Activated CD8-positive, alpha-beta T cell treated with anti-CD3 and anti-CD28 coated beads for 36 hours (primary cell): ENCODE measurements around the gene OR51L1. TPM values are rescaled to one million over a fixed set of nuclear protein-coding genes. Genes with fewer than 3 reads are reported as not detected.

Experiments
- ATAC-seq: fragments of 200-7000 bp; cut with Tn5 transposase; one replicate; pipeline ENCODE4 v1.10.0; 2021; ENCODE audit warnings: mild to moderate bottlenecking, moderate library complexity
- CTCF ChIA-PET: fragments of 350-600 bp; sonication (Branson Sonifier 250); formaldehyde crosslinking; loops from one replicate; lab custom pipeline; 2021; ENCODE audit warnings: antibody characterized with exemption; lab: Charles Lee
- POLR2A ChIA-PET: fragments of 350-600 bp; sonication (Branson Sonifier 250); formaldehyde crosslinking; loops from one replicate; lab custom pipeline; 2021; ENCODE audit warnings: antibody characterized with exemption; lab: Charles Lee
- DNase-seq: peaks from one replicate; pipeline ENCODE4 v3.0.0-alpha.2; 2020
- H3K27ac Mint-ChIP-seq: one replicate; pipeline ENCODE4 v1.8.0; 2021; ENCODE audit warnings: mild to moderate bottlenecking, mixed read lengths
- H3K27me3 Mint-ChIP-seq: one replicate; pipeline ENCODE4 v1.8.0; 2021; ENCODE audit warnings: mixed read lengths
- H3K36me3 Mint-ChIP-seq: one replicate; pipeline ENCODE4 v1.8.0; 2021; ENCODE audit warnings: low read depth, mixed read lengths
- H3K4me1 Mint-ChIP-seq: one replicate; pipeline ENCODE4 v1.8.0; 2021; ENCODE audit warnings: low read depth, mixed read lengths
- H3K4me3 Mint-ChIP-seq: one replicate; pipeline ENCODE4 v1.8.0; 2021; ENCODE audit warnings: mild to moderate bottlenecking, moderate library complexity, mixed read lengths
- H3K9me3 Mint-ChIP-seq: one replicate; pipeline ENCODE4 v1.8.0; 2021; ENCODE audit warnings: mixed read lengths
- intact Hi-C: fragments of 100-400 bp; cut with micrococcal nuclease; formaldehyde crosslinking; loops from one replicate; pipeline ENCODE4 v1.10.0; 2022
- total RNA-seq, 2 experiments: library from RNA; stranded (reverse); gene quantifications; one replicate each; pipeline ENCODE4 v1.2.3, GENCODE V29; 2021
- TF ChIP-seq, protein P1 (sequence below): fragments of 200-600 bp; IDR thresholded peaks from one replicate; pipeline ENCODE4 v1.8.0; 2022; ENCODE audit warnings: antibody characterized with exemption, mild to moderate bottlenecking

Gene OR51L1
- total RNA-seq, 2 experiments from 2014 or later: not detected

DNA sequence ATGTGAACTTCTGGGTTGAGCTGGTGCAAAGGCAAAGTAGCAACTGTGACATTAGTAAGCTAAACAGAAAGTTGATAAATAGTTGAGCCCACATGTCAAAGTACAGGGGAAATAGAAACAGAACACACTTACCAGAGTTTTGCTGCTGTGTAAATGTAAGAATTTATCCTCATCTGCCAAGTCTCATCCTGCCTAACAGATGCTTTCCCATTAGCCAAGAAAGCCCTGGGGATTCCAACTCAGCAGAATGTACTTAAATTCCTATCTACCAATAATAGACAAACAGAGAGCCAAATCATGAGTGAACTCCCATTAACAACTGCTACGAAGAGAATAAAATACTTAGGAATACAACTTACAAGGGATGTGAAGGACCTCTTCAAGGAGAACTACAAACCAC is 31.8 kb upstream of the OR51L1 start:
- H3K4me3 Mint-ChIP-seq: no peak overlapping the region

DNA sequence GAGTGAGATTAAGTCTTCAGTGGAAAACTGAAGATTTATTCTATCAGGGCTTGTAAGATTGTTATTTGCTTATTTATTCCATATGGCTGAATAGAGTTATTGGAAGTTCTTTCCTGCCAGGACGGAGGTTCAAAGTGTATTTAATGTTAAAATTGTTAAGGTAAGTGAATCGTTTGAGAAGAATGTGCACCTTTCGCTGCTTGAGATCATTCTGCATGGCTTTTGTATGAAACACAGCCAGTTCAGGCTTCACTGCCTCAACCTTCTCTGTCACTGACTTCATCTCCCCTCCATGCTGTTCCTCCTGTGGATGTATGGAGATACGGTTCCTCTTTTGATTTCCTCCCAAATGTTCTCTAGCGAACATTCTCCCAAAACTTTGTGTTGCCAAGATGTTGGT is 19.2 kb upstream of the OR51L1 start:
- Mint-ChIP-seq H3K36me3 (no peaks in the 10 kb centered on the region), H3K9me3 (peaks cover 4% of the 10 kb centered on the region), H3K4me3 (no peak overlapping the region), H3K27ac (no peak overlapping the region), H3K4me1 (no peaks in the 10 kb centered on the region), H3K27me3 (no peaks in the 10 kb centered on the region)
- ChIA-PET CTCF (no interaction called here), POLR2A (no interaction called here)
- TF ChIP-seq, protein P1, sequence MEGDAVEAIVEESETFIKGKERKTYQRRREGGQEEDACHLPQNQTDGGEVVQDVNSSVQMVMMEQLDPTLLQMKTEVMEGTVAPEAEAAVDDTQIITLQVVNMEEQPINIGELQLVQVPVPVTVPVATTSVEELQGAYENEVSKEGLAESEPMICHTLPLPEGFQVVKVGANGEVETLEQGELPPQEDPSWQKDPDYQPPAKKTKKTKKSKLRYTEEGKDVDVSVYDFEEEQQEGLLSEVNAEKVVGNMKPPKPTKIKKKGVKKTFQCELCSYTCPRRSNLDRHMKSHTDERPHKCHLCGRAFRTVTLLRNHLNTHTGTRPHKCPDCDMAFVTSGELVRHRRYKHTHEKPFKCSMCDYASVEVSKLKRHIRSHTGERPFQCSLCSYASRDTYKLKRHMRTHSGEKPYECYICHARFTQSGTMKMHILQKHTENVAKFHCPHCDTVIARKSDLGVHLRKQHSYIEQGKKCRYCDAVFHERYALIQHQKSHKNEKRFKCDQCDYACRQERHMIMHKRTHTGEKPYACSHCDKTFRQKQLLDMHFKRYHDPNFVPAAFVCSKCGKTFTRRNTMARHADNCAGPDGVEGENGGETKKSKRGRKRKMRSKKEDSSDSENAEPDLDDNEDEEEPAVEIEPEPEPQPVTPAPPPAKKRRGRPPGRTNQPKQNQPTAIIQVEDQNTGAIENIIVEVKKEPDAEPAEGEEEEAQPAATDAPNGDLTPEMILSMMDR: no peak
- intact Hi-C loops: no loop called here
- DNase-seq (no peak), ATAC-seq (no peak)

More for the DNA sequence above, 31.8 kb upstream of the OR51L1 start:
- Mint-ChIP-seq H3K27me3 (no peaks in the 10 kb centered on the region), H3K36me3 (no peaks in the 10 kb centered on the region), H3K27ac (no peak overlapping the region), H3K4me1 (no peaks in the 10 kb centered on the region), H3K9me3 (no peaks in the 10 kb centered on the region)
- ChIA-PET CTCF (no interaction called here), POLR2A (no interaction called here)
- TF ChIP-seq, protein P1: no peak
- DNase-seq (no peak), ATAC-seq (no peak)
- intact Hi-C loops: no loop called here

DNA sequence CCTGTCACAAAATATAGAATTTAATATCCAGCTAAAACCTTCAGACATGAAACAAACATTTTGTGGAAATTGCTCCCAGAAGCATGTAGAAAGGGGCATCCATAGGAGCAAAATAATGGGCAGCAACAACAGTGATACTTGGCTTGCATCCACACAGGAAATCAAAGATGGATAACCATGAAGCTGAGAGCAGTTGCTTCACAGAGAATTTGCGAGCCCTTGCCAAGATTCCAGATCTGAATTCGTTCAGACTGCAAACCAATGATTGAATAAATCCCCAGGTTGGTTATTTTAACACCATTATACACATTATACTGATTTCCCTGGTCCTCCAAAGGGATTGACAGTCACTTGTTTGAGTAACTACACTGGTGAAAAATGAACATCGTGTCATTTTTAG is 15.6 kb upstream of the OR51L1 start:
- Mint-ChIP-seq H3K36me3 (no peaks in the 10 kb centered on the region), H3K4me3 (no peak overlapping the region), H3K4me1 (no peaks in the 10 kb centered on the region), H3K9me3 (peaks cover 4% of the 10 kb centered on the region), H3K27ac (no peak overlapping the region), H3K27me3 (no peaks in the 10 kb centered on the region)
- no peak for ATAC-seq
- intact Hi-C loops: no loop called here
- ChIA-PET POLR2A (no interaction called here), CTCF (no interaction called here)
- DNase-seq: no peak
- TF ChIP-seq, protein P1: no peak

DNA sequence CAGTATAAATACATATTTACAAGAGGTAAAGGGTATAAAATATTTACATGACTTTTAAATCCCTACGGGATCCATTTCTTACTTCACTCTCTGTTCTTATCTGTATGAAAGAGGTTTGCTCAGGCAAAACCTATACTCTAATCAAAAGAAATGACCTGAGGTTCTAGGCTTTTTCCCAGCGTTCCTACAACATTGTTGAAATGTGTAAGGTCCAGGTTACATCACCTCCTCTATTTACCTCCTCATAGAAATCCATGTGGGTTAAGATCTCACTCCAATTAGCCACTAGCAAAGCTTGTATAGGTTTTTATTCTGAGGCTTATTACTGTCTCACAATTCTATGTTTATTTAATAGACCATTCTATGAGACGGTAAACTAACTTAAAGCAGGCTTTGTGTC is 12.0 kb upstream of the OR51L1 start:
- intact Hi-C loops: no loop called here
- TF ChIP-seq, protein P1: no peak
- Mint-ChIP-seq H3K4me3 (no peak overlapping the region), H3K9me3 (peaks cover 3% of the 10 kb centered on the region), H3K4me1 (no peaks in the 10 kb centered on the region), H3K36me3 (no peaks in the 10 kb centered on the region), H3K27ac (no peak overlapping the region), H3K27me3 (no peaks in the 10 kb centered on the region)
- DNase-seq (no peak), ATAC-seq (no peak)
- CTCF ChIA-PET: no interaction called here
- POLR2A ChIA-PET: no interaction called here

DNA sequence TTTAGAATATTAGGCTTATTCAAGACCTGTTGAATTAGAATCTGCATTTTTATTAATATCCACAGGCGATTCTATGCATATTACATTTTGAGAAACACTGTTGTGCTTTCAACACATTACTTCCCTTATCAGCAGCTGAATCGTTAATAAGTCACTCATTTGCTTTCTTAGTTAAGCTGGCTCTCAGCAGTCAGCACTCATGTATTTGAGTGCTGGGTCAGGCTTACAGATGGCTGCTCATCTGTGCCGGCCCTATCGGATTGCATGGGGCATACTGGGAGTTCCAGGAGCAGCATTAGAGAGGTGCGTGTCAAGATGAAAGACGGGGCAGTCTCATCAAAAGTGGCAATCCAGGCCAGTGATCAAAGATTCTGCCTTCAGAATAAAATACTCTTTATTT is 10.8 kb upstream of the OR51L1 start:
- TF ChIP-seq, protein P1: no peak
- H3K27ac Mint-ChIP-seq: no peak overlapping the region
- CTCF ChIA-PET: no interaction called here
- H3K9me3 Mint-ChIP-seq: no peaks in the 10 kb centered on the region
- no peak overlapping the region for H3K4me3 Mint-ChIP-seq
- ATAC-seq (no peak), DNase-seq (no peak)
- intact Hi-C loops: no loop called here
- no peaks in the 10 kb centered on the region for H3K27me3 Mint-ChIP-seq
- POLR2A ChIA-PET: no interaction called here
- no peaks in the 10 kb centered on the region for H3K4me1 Mint-ChIP-seq
- no peaks in the 10 kb centered on the region for H3K36me3 Mint-ChIP-seq
